WTC11 (cell line): ENCODE measurements around the gene LYL1. TPM values are rescaled to one million over a fixed set of nuclear protein-coding genes. Genes with fewer than 3 reads are reported as not detected.

Source experiments
- ATAC-seq: fragments of 200-7000 bp; cut with Tn5 transposase; 2 replicates; pipeline ENCODE4 v1.10.0; 2021; ENCODE audit warnings: mild to moderate bottlenecking, moderate library complexity
- CTCF ChIA-PET: fragments of 300-600 bp; sonication (Branson Sonifier 250); formaldehyde crosslinking; loops from one replicate; lab custom pipeline; 2021; ENCODE audit warnings: antibody characterized with exemption; lab: Charles Lee
- POLR2A ChIA-PET: fragments of 350-600 bp; sonication (Branson Sonifier 250); formaldehyde crosslinking; loops from one replicate; lab custom pipeline; 2021; ENCODE audit warnings: antibody characterized with exemption; lab: Charles Lee
- DNase-seq: peaks from one replicate; pipeline ENCODE4 v3.0.0; 2021; ENCODE audit warnings: low spot score
- H3K27ac Mint-ChIP-seq: 2 replicates; pipeline ENCODE4 v1.8.0; 2021; ENCODE audit warnings: mixed read lengths
- H3K27me3 Mint-ChIP-seq: 2 replicates; pipeline ENCODE4 v1.8.0; 2021; ENCODE audit warnings: low read depth, mild to moderate bottlenecking, moderate library complexity, mixed read lengths
- H3K36me3 Mint-ChIP-seq: 2 replicates; pipeline ENCODE4 v1.8.0; 2021; ENCODE audit warnings: mixed read lengths
- H3K4me1 Mint-ChIP-seq: 2 replicates; pipeline ENCODE4 v1.8.0; 2022; ENCODE audit warnings: mixed read lengths
- H3K4me3 Mint-ChIP-seq: 2 replicates; pipeline ENCODE4 v1.8.0; 2021; ENCODE audit warnings: mild to moderate bottlenecking, moderate library complexity, mixed read lengths
- H3K9me3 Mint-ChIP-seq: 2 replicates; pipeline ENCODE4 v1.8.0; 2021; ENCODE audit warnings: mixed read lengths
- ATF3 ChIP-seq: sonication (generic); formaldehyde crosslinking; conservative IDR thresholded peaks from 2 replicates; pipeline ENCODE4 v1.8.1; 2022; ENCODE audit warnings: mild to moderate bottlenecking, missing genetic modification reagents
- CBFB ChIP-seq: sonication (generic); formaldehyde crosslinking; IDR thresholded peaks from 2 replicates; pipeline ENCODE4 v1.8.1; 2022; ENCODE audit warnings: mild to moderate bottlenecking, low read depth, missing genetic modification reagents
- CREB1 ChIP-seq: sonication (generic); formaldehyde crosslinking; IDR thresholded peaks from 2 replicates; pipeline ENCODE4 v1.8.0; 2023; ENCODE audit warnings: mild to moderate bottlenecking, missing genetic modification reagents
- CTCF ChIP-seq: fragments of 200-600 bp; IDR thresholded peaks from 2 replicates; pipeline ENCODE4 v1.8.0; 2022; ENCODE audit warnings: antibody characterized with exemption
- ELF4 ChIP-seq: sonication (generic); formaldehyde crosslinking; IDR thresholded peaks from 2 replicates; pipeline ENCODE4 v1.8.1; 2022; ENCODE audit warnings: low read depth, mild to moderate bottlenecking, moderate library complexity, missing genetic modification reagents
- GABPB1 ChIP-seq: sonication (generic); formaldehyde crosslinking; IDR thresholded peaks from 2 replicates; pipeline ENCODE4 v1.8.1; 2023; ENCODE audit warnings: mild to moderate bottlenecking, missing genetic modification reagents
- GTF2I ChIP-seq: fragments of 250-450 bp; sonication (Bioruptor Pico); conservative IDR thresholded peaks from 2 replicates; pipeline ENCODE4 v1.4.0; 2021; ENCODE audit warnings: mild to moderate bottlenecking
- MXD4 ChIP-seq: fragments of 250-450 bp; sonication (Bioruptor Pico); IDR thresholded peaks from 2 replicates; pipeline ENCODE4 v1.8.0; 2021; ENCODE audit warnings: mild to moderate bottlenecking, moderate library complexity, borderline replicate concordance
- MYBL2 ChIP-seq: sonication (generic); formaldehyde crosslinking; IDR thresholded peaks from 2 replicates; pipeline ENCODE4 v1.8.1; 2023; ENCODE audit warnings: mild to moderate bottlenecking, moderate library complexity, missing genetic modification reagents
- NFYB ChIP-seq: sonication (generic); formaldehyde crosslinking; conservative IDR thresholded peaks from 2 replicates; pipeline ENCODE4 v1.8.0; 2022; ENCODE audit warnings: low read depth, missing genetic modification reagents
- SMAD4 ChIP-seq: sonication (generic); formaldehyde crosslinking; IDR thresholded peaks from 2 replicates; pipeline ENCODE4 v1.8.0; 2022; ENCODE audit warnings: mild to moderate bottlenecking, missing genetic modification reagents
- SP1 ChIP-seq: sonication (generic); formaldehyde crosslinking; conservative IDR thresholded peaks from 2 replicates; pipeline ENCODE4 v1.8.1; 2022; ENCODE audit warnings: missing genetic modification reagents
- TEAD1 ChIP-seq: sonication (generic); formaldehyde crosslinking; IDR thresholded peaks from 2 replicates; pipeline ENCODE4 v1.8.0; 2022; ENCODE audit warnings: mild to moderate bottlenecking, missing genetic modification reagents
- total RNA-seq: library from RNA; stranded (reverse); gene quantifications from 3 replicates; pipeline ENCODE4 v1.2.3, GENCODE V29; 2021
- TF ChIP-seq, protein P1 (sequence below): sonication (generic); formaldehyde crosslinking; IDR thresholded peaks from 2 replicates; pipeline ENCODE4 v1.8.1; 2023; ENCODE audit warnings: mild to moderate bottlenecking, missing genetic modification reagents
- TF ChIP-seq, protein P2 (sequence below): sonication (generic); formaldehyde crosslinking; IDR thresholded peaks from 2 replicates; pipeline ENCODE4 v1.8.0; 2023; ENCODE audit warnings: mild to moderate bottlenecking, missing genetic modification reagents
- TF ChIP-seq, protein P3 (sequence below): sonication (generic); formaldehyde crosslinking; IDR thresholded peaks from 2 replicates; pipeline ENCODE4 v1.8.1; 2023; ENCODE audit warnings: mild to moderate bottlenecking, moderate library complexity, missing genetic modification reagents
- TF ChIP-seq, protein P4 (sequence below): sonication (generic); formaldehyde crosslinking; conservative IDR thresholded peaks from 2 replicates; pipeline ENCODE4 v1.8.1; 2023; ENCODE audit warnings: mild to moderate bottlenecking, low read depth, missing genetic modification reagents, moderate library complexity
- TF ChIP-seq, protein P5 (sequence below): sonication (generic); formaldehyde crosslinking; IDR thresholded peaks from 2 replicates; pipeline ENCODE4 v1.8.0; 2023; ENCODE audit warnings: missing genetic modification reagents, mild to moderate bottlenecking, borderline replicate concordance

LYL1 gene
- total RNA-seq, 1 experiment from 2014 or later, result 1.2 TPM

- Mint-ChIP-seq H3K4me1 (peaks cover 60% of the 10 kb centered on the region), H3K27ac (no peak overlapping the region), H3K9me3 (no peaks in the 10 kb centered on the region), H3K36me3 (peaks cover 5% of the 10 kb centered on the region; the same call in 1 of the 2 replicates), H3K4me3 (peak overlapping the region; percentile 77), H3K27me3 (no peaks in the 10 kb centered on the region; the same call in 1 of the 2 replicates)
- ChIA-PET CTCF (interaction anchor here (0.5 to 2.4 kb wide), 7 partner anchors 9 to 76 kb away, joined by 3 to 10 read pairs (median 4); partner anchors contain the start of genes IER2 and STX10), POLR2A (interaction anchor here (0.9 to 3.3 kb wide), 3 partner anchors 30 to 35 kb away, joined by 3 to 30 read pairs (median 5); partner anchors contain the start of genes IER2 and STX10)
- no peak for TF ChIP-seq TEAD1 (CRISPR knock-in tag)
- TF ChIP-seq, protein P1, sequence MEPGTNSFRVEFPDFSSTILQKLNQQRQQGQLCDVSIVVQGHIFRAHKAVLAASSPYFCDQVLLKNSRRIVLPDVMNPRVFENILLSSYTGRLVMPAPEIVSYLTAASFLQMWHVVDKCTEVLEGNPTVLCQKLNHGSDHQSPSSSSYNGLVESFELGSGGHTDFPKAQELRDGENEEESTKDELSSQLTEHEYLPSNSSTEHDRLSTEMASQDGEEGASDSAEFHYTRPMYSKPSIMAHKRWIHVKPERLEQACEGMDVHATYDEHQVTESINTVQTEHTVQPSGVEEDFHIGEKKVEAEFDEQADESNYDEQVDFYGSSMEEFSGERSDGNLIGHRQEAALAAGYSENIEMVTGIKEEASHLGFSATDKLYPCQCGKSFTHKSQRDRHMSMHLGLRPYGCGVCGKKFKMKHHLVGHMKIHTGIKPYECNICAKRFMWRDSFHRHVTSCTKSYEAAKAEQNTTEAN, result no peak
- TF ChIP-seq GTF2I (CRISPR knock-in tag), result no peak
- no peak for TF ChIP-seq SP1 (CRISPR knock-in tag)
- TF ChIP-seq, protein P2, sequence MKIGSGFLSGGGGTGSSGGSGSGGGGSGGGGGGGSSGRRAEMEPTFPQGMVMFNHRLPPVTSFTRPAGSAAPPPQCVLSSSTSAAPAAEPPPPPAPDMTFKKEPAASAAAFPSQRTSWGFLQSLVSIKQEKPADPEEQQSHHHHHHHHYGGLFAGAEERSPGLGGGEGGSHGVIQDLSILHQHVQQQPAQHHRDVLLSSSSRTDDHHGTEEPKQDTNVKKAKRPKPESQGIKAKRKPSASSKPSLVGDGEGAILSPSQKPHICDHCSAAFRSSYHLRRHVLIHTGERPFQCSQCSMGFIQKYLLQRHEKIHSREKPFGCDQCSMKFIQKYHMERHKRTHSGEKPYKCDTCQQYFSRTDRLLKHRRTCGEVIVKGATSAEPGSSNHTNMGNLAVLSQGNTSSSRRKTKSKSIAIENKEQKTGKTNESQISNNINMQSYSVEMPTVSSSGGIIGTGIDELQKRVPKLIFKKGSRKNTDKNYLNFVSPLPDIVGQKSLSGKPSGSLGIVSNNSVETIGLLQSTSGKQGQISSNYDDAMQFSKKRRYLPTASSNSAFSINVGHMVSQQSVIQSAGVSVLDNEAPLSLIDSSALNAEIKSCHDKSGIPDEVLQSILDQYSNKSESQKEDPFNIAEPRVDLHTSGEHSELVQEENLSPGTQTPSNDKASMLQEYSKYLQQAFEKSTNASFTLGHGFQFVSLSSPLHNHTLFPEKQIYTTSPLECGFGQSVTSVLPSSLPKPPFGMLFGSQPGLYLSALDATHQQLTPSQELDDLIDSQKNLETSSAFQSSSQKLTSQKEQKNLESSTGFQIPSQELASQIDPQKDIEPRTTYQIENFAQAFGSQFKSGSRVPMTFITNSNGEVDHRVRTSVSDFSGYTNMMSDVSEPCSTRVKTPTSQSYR (CRISPR knock-in tag), result no peak
- TF ChIP-seq, protein P3, sequence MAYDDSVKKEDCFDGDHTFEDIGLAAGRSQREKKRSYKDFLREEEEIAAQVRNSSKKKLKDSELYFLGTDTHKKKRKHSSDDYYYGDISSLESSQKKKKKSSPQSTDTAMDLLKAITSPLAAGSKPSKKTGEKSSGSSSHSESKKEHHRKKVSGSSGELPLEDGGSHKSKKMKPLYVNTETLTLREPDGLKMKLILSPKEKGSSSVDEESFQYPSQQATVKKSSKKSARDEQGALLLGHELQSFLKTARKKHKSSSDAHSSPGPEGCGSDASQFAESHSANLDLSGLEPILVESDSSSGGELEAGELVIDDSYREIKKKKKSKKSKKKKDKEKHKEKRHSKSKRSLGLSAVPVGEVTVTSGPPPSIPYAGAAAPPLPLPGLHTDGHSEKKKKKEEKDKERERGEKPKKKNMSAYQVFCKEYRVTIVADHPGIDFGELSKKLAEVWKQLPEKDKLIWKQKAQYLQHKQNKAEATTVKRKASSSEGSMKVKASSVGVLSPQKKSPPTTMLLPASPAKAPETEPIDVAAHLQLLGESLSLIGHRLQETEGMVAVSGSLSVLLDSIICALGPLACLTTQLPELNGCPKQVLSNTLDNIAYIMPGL, result no peak
- TF ChIP-seq CTCF, result no peak
- ATAC-seq, result no peak
- DNase-seq, result no peak
These were observed 17.4 kb upstream of the LYL1 start for GRCh38 chr19:13120031-13120430.

DNA sequence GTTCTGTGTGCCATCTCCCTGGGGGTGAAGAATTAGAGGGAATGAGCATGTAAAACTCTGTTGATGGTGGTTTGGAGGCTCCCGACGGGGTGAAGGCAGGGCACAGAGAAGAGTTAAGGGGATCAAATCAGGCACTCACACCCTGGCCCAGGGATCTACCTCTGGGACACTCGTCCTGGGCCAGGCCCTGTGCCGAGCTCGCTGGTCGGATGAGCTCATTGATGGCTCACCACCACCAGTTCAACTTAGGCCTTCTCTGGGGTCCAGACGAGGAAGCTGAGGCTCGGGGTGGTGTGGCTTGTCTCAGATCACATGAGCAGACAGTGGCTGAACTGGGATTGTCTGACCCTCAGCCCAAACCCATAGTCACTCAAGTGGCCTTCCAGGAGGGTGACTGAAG, 17.0 kb upstream of the LYL1 start:
- ChIA-PET POLR2A (interaction anchor here (2.6 to 3.3 kb wide), 2 partner anchors 31 to 33 kb away, joined by 19 to 30 read pairs; partner anchors contain the start of genes IER2 and STX10), CTCF (interaction anchor here (0.5 to 3.7 kb wide), 8 partner anchors 9 to 76 kb away, joined by 3 to 16 read pairs (median 8); partner anchors contain the start of genes IER2 and STX10)
- TF ChIP-seq CBFB (CRISPR knock-in tag) (no peak), GABPB1 (CRISPR knock-in tag) (no peak), SP1 (CRISPR knock-in tag) (no peak), ATF3 (CRISPR knock-in tag) (no peak), MYBL2 (CRISPR knock-in tag) (no peak), ELF4 (CRISPR knock-in tag) (no peak), SMAD4 (CRISPR knock-in tag) (no peak), MXD4 (no peak), CREB1 (no peak), NFYB (CRISPR knock-in tag) (no peak)
- TF ChIP-seq, protein P4, sequence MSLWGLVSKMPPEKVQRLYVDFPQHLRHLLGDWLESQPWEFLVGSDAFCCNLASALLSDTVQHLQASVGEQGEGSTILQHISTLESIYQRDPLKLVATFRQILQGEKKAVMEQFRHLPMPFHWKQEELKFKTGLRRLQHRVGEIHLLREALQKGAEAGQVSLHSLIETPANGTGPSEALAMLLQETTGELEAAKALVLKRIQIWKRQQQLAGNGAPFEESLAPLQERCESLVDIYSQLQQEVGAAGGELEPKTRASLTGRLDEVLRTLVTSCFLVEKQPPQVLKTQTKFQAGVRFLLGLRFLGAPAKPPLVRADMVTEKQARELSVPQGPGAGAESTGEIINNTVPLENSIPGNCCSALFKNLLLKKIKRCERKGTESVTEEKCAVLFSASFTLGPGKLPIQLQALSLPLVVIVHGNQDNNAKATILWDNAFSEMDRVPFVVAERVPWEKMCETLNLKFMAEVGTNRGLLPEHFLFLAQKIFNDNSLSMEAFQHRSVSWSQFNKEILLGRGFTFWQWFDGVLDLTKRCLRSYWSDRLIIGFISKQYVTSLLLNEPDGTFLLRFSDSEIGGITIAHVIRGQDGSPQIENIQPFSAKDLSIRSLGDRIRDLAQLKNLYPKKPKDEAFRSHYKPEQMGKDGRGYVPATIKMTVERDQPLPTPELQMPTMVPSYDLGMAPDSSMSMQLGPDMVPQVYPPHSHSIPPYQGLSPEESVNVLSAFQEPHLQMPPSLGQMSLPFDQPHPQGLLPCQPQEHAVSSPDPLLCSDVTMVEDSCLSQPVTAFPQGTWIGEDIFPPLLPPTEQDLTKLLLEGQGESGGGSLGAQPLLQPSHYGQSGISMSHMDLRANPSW (CRISPR knock-in tag), result no peak
- TF ChIP-seq, protein P5, sequence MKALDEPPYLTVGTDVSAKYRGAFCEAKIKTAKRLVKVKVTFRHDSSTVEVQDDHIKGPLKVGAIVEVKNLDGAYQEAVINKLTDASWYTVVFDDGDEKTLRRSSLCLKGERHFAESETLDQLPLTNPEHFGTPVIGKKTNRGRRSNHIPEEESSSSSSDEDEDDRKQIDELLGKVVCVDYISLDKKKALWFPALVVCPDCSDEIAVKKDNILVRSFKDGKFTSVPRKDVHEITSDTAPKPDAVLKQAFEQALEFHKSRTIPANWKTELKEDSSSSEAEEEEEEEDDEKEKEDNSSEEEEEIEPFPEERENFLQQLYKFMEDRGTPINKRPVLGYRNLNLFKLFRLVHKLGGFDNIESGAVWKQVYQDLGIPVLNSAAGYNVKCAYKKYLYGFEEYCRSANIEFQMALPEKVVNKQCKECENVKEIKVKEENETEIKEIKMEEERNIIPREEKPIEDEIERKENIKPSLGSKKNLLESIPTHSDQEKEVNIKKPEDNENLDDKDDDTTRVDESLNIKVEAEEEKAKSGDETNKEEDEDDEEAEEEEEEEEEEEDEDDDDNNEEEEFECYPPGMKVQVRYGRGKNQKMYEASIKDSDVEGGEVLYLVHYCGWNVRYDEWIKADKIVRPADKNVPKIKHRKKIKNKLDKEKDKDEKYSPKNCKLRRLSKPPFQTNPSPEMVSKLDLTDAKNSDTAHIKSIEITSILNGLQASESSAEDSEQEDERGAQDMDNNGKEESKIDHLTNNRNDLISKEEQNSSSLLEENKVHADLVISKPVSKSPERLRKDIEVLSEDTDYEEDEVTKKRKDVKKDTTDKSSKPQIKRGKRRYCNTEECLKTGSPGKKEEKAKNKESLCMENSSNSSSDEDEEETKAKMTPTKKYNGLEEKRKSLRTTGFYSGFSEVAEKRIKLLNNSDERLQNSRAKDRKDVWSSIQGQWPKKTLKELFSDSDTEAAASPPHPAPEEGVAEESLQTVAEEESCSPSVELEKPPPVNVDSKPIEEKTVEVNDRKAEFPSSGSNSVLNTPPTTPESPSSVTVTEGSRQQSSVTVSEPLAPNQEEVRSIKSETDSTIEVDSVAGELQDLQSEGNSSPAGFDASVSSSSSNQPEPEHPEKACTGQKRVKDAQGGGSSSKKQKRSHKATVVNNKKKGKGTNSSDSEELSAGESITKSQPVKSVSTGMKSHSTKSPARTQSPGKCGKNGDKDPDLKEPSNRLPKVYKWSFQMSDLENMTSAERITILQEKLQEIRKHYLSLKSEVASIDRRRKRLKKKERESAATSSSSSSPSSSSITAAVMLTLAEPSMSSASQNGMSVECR, result no peak

More for the DNA sequence above, 17.0 kb upstream of the LYL1 start:
- Mint-ChIP-seq H3K4me1 (peaks cover 60% of the 10 kb centered on the region), H3K27ac (peak overlapping the region; percentile 92), H3K9me3 (no peaks in the 10 kb centered on the region), H3K4me3 (peak overlapping the region; percentile 77), H3K36me3 (peaks cover 7% of the 10 kb centered on the region; the same call in 1 of the 2 replicates), H3K27me3 (no peaks in the 10 kb centered on the region; the same call in 1 of the 2 replicates)
- no peak for DNase-seq
- ATAC-seq, result no peak
